MM.1S (cell line): ENCODE results near the gene OR10G2.
"Not testable (repeated sequence)": the region's sequence is repeated elsewhere in the genome, so short reads cannot be mapped to it uniquely, and the experiment has no call there.

Experiments
- DNase-seq: peaks from one replicate; pipeline ENCODE4 v3.0.0-alpha.2; 2015
- H2AFZ ChIP-seq: fragments of 300-600 bp; sonication (generic); 2 replicates; pipeline ENCODE4 v1.6.0; 2016; ENCODE audit warnings: antibody characterized with exemption, low read length
- H3F3A ChIP-seq: fragments of 300-600 bp; sonication (generic); 2 replicates; pipeline ENCODE4 v1.6.1; 2016; ENCODE audit warnings: mild to moderate bottlenecking, antibody characterized with exemption, low read length, moderate library complexity, mixed read lengths; ENCODE audit not compliant: insufficient read depth
- H3K27ac ChIP-seq: fragments of 300-600 bp; sonication (generic); 2 replicates; pipeline ENCODE4 v1.5.1; 2016; ENCODE audit warnings: mild to moderate bottlenecking, low read length
- H3K27me3 ChIP-seq: fragments of 300-600 bp; sonication (generic); replicated peaks from 2 replicates; pipeline ENCODE4 v1.6.0; 2016; ENCODE audit warnings: low read length; ENCODE audit not compliant: insufficient read depth
- H3K36me3 ChIP-seq: fragments of 300-600 bp; sonication (generic); replicated peaks from 2 replicates; pipeline ENCODE4 v1.6.1; 2016; ENCODE audit warnings: mild to moderate bottlenecking, low read length, mixed read lengths; ENCODE audit not compliant: insufficient read depth
- H3K4me1 ChIP-seq: fragments of 300-600 bp; sonication (generic); 2 replicates; pipeline ENCODE4 v1.6.1; 2016; ENCODE audit warnings: low read length, mixed read lengths
- H3K4me2 ChIP-seq: fragments of 300-600 bp; sonication (generic); 2 replicates; pipeline ENCODE4 v1.6.0; 2016; ENCODE audit warnings: low read depth, low read length
- H3K4me3 ChIP-seq: fragments of 300-600 bp; sonication (generic); 2 replicates; pipeline ENCODE4 v1.5.1; 2016; ENCODE audit warnings: low read length, mixed read lengths
- H3K79me2 ChIP-seq: fragments of 300-600 bp; sonication (generic); 2 replicates; pipeline ENCODE4 v1.6.1; 2016; ENCODE audit warnings: mixed run types, low read length, mixed read lengths
- H3K9ac ChIP-seq: fragments of 300-600 bp; sonication (generic); 2 replicates; pipeline ENCODE4 v1.6.1; 2016; ENCODE audit warnings: low read length, mixed read lengths
- H3K9me2 ChIP-seq: fragments of 300-600 bp; sonication (generic); replicated peaks from 2 replicates; pipeline ENCODE4 v1.6.1; 2016; ENCODE audit warnings: mild to moderate bottlenecking, low read length, mixed read lengths; ENCODE audit not compliant: insufficient read depth
- H3K9me3 ChIP-seq: fragments of 300-600 bp; sonication (generic); replicated peaks from 2 replicates; pipeline ENCODE4 v1.6.1; 2016; ENCODE audit warnings: mild to moderate bottlenecking, low read length, mixed read lengths; ENCODE audit not compliant: insufficient read depth
- H4K20me1 ChIP-seq: fragments of 300-600 bp; sonication (generic); 2 replicates; pipeline ENCODE4 v1.6.1; 2016; ENCODE audit warnings: mild to moderate bottlenecking, low read length, moderate library complexity, mixed read lengths; ENCODE audit not compliant: insufficient read depth
- EZH2 ChIP-seq: fragments of 300-600 bp; sonication (generic); optimal IDR thresholded peaks from 2 replicates; pipeline ENCODE3; 2017; ENCODE audit warnings: low read depth, mild to moderate bottlenecking, antibody characterized with exemption, low read length, mixed read lengths
- EZH2phosphoT487 ChIP-seq: fragments of 300-600 bp; sonication (generic); IDR thresholded peaks from 2 replicates; pipeline ENCODE4 v1.6.1; 2018; ENCODE audit warnings: antibody characterized with exemption, low read length
- TF ChIP-seq, protein P1 (sequence below): fragments of 300-600 bp; sonication (generic); IDR thresholded peaks from 2 replicates; pipeline ENCODE4 v1.5.1; 2016; ENCODE audit warnings: antibody characterized with exemption, low read length, mixed read lengths

The OR10G2 gene

DNA sequence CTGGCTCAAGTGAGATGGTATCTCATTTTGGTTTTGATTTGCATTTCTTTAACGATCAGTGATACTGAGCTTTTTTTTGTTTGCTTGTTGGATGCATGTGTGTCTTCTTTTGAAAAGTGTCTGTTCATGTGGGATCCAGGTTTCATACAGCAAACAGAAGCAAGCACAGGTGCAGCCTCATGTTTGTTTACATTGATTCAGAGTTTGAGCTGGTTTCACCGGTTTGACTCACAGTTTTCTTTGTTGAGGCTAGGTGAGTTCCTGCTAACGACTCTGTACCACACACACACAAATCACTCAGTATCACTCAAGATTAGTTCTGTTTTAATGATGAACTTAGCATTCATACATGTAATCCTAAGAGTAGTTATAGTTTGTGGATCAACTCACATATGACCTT lies 3.7 kb downstream of the OR10G2 start:
- no peaks in the 10 kb centered on the region for H3K9me3 ChIP-seq
- no peaks in the 10 kb centered on the region for H3K9me2 ChIP-seq
- peak overlapping the region; percentile 10; the same call in 1 of the 2 replicates for H3K4me2 ChIP-seq
- H3K27ac ChIP-seq, result peak overlapping the region; percentile 46; the same call in 1 of the 2 replicates
- H3F3A ChIP-seq, result peaks cover 12% of the 10 kb centered on the region
- no peak overlapping the region for H3K9ac ChIP-seq
- TF ChIP-seq, protein P1, sequence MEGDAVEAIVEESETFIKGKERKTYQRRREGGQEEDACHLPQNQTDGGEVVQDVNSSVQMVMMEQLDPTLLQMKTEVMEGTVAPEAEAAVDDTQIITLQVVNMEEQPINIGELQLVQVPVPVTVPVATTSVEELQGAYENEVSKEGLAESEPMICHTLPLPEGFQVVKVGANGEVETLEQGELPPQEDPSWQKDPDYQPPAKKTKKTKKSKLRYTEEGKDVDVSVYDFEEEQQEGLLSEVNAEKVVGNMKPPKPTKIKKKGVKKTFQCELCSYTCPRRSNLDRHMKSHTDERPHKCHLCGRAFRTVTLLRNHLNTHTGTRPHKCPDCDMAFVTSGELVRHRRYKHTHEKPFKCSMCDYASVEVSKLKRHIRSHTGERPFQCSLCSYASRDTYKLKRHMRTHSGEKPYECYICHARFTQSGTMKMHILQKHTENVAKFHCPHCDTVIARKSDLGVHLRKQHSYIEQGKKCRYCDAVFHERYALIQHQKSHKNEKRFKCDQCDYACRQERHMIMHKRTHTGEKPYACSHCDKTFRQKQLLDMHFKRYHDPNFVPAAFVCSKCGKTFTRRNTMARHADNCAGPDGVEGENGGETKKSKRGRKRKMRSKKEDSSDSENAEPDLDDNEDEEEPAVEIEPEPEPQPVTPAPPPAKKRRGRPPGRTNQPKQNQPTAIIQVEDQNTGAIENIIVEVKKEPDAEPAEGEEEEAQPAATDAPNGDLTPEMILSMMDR, result no peak
- TF ChIP-seq EZH2phosphoT487, result no peak
- no peak for TF ChIP-seq EZH2
- DNase-seq, result peak; percentile 75
- no peaks in the 10 kb centered on the region for H3K36me3 ChIP-seq
- H3K27me3 ChIP-seq, result no peaks in the 10 kb centered on the region
- peaks cover 6% of the 10 kb centered on the region; the same call in 1 of the 2 replicates for H3K4me1 ChIP-seq
- H3K4me3 ChIP-seq, result no peak overlapping the region
- H2AFZ ChIP-seq, result no peak overlapping the region
- H4K20me1 ChIP-seq, result no peaks in the 10 kb centered on the region
- H3K79me2 ChIP-seq, result no peaks in the 10 kb centered on the region

DNA sequence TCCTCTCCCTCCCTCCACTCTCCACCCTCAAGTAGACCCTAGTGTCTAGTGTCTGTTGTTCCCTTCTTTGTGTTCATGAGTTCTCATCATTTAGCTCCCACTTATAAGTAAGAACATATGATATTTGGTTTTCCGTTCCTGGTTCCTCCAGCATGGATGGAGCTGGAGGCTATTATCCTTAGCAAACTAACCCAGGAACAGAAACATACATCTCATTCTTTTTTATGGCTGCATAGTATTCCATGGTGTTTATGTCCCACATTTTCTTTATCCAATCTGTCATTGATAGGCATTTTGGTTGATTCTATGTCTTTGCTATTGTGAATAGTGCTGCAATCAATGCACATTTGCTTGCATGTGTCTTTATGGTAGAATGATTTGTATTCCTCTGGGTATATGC lies 4.2 kb downstream of the OR10G2 start:
- H3K4me1 ChIP-seq, DNase-seq: not testable (repeated sequence)

GRCh38 chr14:21626491-21627230 lies 8.1 kb downstream of the OR10G2 start:
- H3K9ac ChIP-seq, result no peak overlapping the region
- peaks cover 5% of the 10 kb centered on the region; the same call in 1 of the 2 replicates for H3K4me1 ChIP-seq
- no peak overlapping the region for H3K4me3 ChIP-seq
- DNase-seq, result no peak
- TF ChIP-seq, protein P1, result no peak
- TF ChIP-seq EZH2phosphoT487 (no peak), EZH2 (no peak)
- H3K9me2 ChIP-seq, result no peaks in the 10 kb centered on the region
- no peaks in the 10 kb centered on the region for H3K79me2 ChIP-seq
- no peaks in the 10 kb centered on the region for H3K36me3 ChIP-seq
- H3F3A ChIP-seq, result peaks cover 11% of the 10 kb centered on the region
- no peaks in the 10 kb centered on the region for H4K20me1 ChIP-seq
- no peaks in the 10 kb centered on the region for H3K27me3 ChIP-seq
- H3K9me3 ChIP-seq, result no peaks in the 10 kb centered on the region
- H3K27ac ChIP-seq, result no peak overlapping the region
- no peak overlapping the region for H3K4me2 ChIP-seq
- H2AFZ ChIP-seq, result no peak overlapping the region

More for the DNA sequence above, 4.2 kb downstream of the OR10G2 start:
- H3K4me2 ChIP-seq, H3K79me2 ChIP-seq, H3K9ac ChIP-seq, H3K9me2 ChIP-seq, H3K4me3 ChIP-seq, H3K27me3 ChIP-seq, H4K20me1 ChIP-seq, H2AFZ ChIP-seq, H3K36me3 ChIP-seq, H3K9me3 ChIP-seq: not testable (repeated sequence)
- Histone ChIP-seq H3K27ac (peak overlapping the region; percentile 46; the same call in 1 of the 2 replicates), H3F3A (peaks cover 12% of the 10 kb centered on the region)

GRCh38 chr14:21617614-21618013 lies 17.1 kb downstream of the OR10G2 start:
- Histone ChIP-seq H3K9me3 (no peaks in the 10 kb centered on the region), H3K79me2 (no peaks in the 10 kb centered on the region), H3K9ac (no peak overlapping the region), H3K4me2 (no peak overlapping the region), H4K20me1 (no peaks in the 10 kb centered on the region), H3K27me3 (no peaks in the 10 kb centered on the region), H3F3A (no peaks in the 10 kb centered on the region), H3K4me3 (no peak overlapping the region), H3K4me1 (0 out of 2 replicates have a peak, but pooled peaks cover under 1% of the 10 kb centered on the region), H3K9me2 (no peaks in the 10 kb centered on the region), H3K36me3 (no peaks in the 10 kb centered on the region), H2AFZ (no peak overlapping the region), H3K27ac (no peak overlapping the region)
- TF ChIP-seq, protein P1, result no peak
- TF ChIP-seq EZH2phosphoT487, result no peak
- no peak for TF ChIP-seq EZH2
- no peak for DNase-seq
